Large intestine (tissue), 3 donors: ENCODE results near the gene CASP5. TPM values are rescaled to one million over a fixed set of nuclear protein-coding genes. Genes with fewer than 3 reads are reported as not detected.
"Not testable (repeated sequence)": the region's sequence is repeated elsewhere in the genome, so short reads cannot be mapped to it uniquely, and the experiment has no call there.

Experiments used
- DNase-seq, 2 donors: peaks; one replicate each; pipeline versions ENCODE4 v3.0.0 to v3.0.0-alpha.2; 2013
- H3K27ac ChIP-seq: one replicate; pipeline ENCODE4 v1.5.1; 2013; ENCODE audit warnings: low read length
- H3K27me3 ChIP-seq: 2 replicates; pipeline ENCODE4 v1.6.1; 2013; ENCODE audit warnings: low read length; ENCODE audit not compliant: control insufficient read depth, insufficient read depth
- H3K36me3 ChIP-seq: 2 replicates; pipeline ENCODE4 v1.6.1; 2013; ENCODE audit warnings: low read length; ENCODE audit not compliant: control insufficient read depth, insufficient read depth
- H3K4me1 ChIP-seq: one replicate; pipeline ENCODE4 v1.6.1; 2013; ENCODE audit warnings: low read length; ENCODE audit not compliant: control insufficient read depth, insufficient read depth
- H3K4me3 ChIP-seq: one replicate; pipeline ENCODE4 v1.5.1; 2013; ENCODE audit warnings: low read length
- H3K9me3 ChIP-seq: one replicate; pipeline ENCODE4 v1.6.1; 2013; ENCODE audit warnings: mild to moderate bottlenecking, low read depth, low read length, moderate library complexity; ENCODE audit not compliant: control insufficient read depth
- WGBS: methylation state at CpG from one replicate; pipeline ENCODE4 v1.1.5; 2013; ENCODE audit warnings: low lambda C conversion rate; ENCODE audit not compliant: insufficient coverage; 5-methylcytosine and 5-hydroxymethylcytosine counted together
- polyA plus RNA-seq: library from polyadenylated mRNA; unstranded; fragments of 120-200 nt; gene quantifications from one replicate; pipeline ENCODE4 v1.2.1, GENCODE V29; 2013

The CASP5 gene
- polyA plus RNA-seq, 1 donor: 15.2 TPM

- WGBS: no CpG with 5 or more reads among the region's 2 CpGs
- no peak for DNase-seq
- Histone ChIP-seq H3K4me3 (no peak overlapping the region), H3K27ac (no peak overlapping the region), H3K27me3 (no peaks in the 10 kb centered on the region), H3K36me3 (no peaks in the 10 kb centered on the region), H3K4me1 (no peaks in the 10 kb centered on the region), H3K9me3 (no peaks in the 10 kb centered on the region)
Measured at GRCh38 chr11:105051559-105051958, 28.6 kb upstream of the CASP5 start.

- WGBS: no CpG with 5 or more reads among the region's 1 CpG
- Histone ChIP-seq H3K4me1 (no peaks in the 10 kb centered on the region), H3K4me3 (no peak overlapping the region), H3K36me3 (no peaks in the 10 kb centered on the region), H3K27ac (no peak overlapping the region), H3K27me3 (no peaks in the 10 kb centered on the region), H3K9me3 (no peaks in the 10 kb centered on the region)
- no peak for DNase-seq
Measured at GRCh38 chr11:105049481-105049880, 26.5 kb upstream of the CASP5 start.

- DNase-seq: peak; percentile 52 to 82
- Histone ChIP-seq H3K36me3 (no peaks in the 10 kb centered on the region), H3K27me3 (no peaks in the 10 kb centered on the region), H3K9me3 (no peaks in the 10 kb centered on the region), H3K4me1 (peaks cover 2% of the 10 kb centered on the region), H3K4me3 (no peak overlapping the region), H3K27ac (peak overlapping the region; percentile 49)
- 33% methylated on average over 1 of the region's 8 CpGs for WGBS
Measured at GRCh38 chr11:105046898-105047579, 24.1 kb upstream of the CASP5 start.

- no peaks in the 10 kb centered on the region for H3K36me3 ChIP-seq
- H3K9me3 ChIP-seq: no peaks in the 10 kb centered on the region
- no peak overlapping the region for H3K4me3 ChIP-seq
- DNase-seq: no peak
- no CpG with 5 or more reads among the region's 5 CpGs for WGBS
- H3K27me3 ChIP-seq: no peaks in the 10 kb centered on the region
- no peak overlapping the region for H3K27ac ChIP-seq
- peaks cover 10% of the 10 kb centered on the region for H3K4me1 ChIP-seq
Measured at GRCh38 chr11:105045676-105046296, 22.8 kb upstream of the CASP5 start.

GRCh38 chr11:105044557-105045524 lies 21.9 kb upstream of the CASP5 start, which contains the start of gene CARD16:
CARD16 (minus strand) TSS chr11:105045335; CDS start chr11:105045297, 38 bp downstream.
- DNase-seq: peak in 1 of 2 donors; percentile 55
- Histone ChIP-seq H3K27ac (peak within 1 kb of the TSS; percentile 18), H3K4me3 (peak within 1 kb of the TSS; percentile 29), H3K4me1 (peaks cover 10% of the 10 kb centered on the region)
- H3K9me3 ChIP-seq, H3K27me3 ChIP-seq, H3K36me3 ChIP-seq: not testable (repeated sequence)
- no CpG with 5 or more reads among the region's 5 CpGs for WGBS

- Histone ChIP-seq H3K4me3 (no peak overlapping the region), H3K4me1 (peaks cover 10% of the 10 kb centered on the region)
- 100% methylated on average over 2 of the region's 3 CpGs for WGBS
Measured at GRCh38 chr11:105042178-105042577, 19.2 kb upstream of the CASP5 start.

GRCh38 chr11:105040703-105041102 lies 17.7 kb upstream of the CASP5 start:
- no peaks in the 10 kb centered on the region for H3K27me3 ChIP-seq
- peak overlapping the region; percentile 23 for H3K27ac ChIP-seq
- peak; percentile 52 to 85 for DNase-seq
- H3K9me3 ChIP-seq: peaks cover 3% of the 10 kb centered on the region
- no peak overlapping the region for H3K4me3 ChIP-seq
- WGBS: 40% methylated on average over 2 of the region's 2 CpGs
- H3K36me3 ChIP-seq: no peaks in the 10 kb centered on the region
- H3K4me1 ChIP-seq: peaks cover 13% of the 10 kb centered on the region

More at GRCh38 chr11:105042178-105042577, 19.2 kb upstream of the CASP5 start:
- Histone ChIP-seq H3K27me3 (no peaks in the 10 kb centered on the region), H3K27ac (no peak overlapping the region), H3K36me3 (no peaks in the 10 kb centered on the region), H3K9me3 (peaks cover 3% of the 10 kb centered on the region)
- no peak for DNase-seq

- Histone ChIP-seq H3K27ac (peak within 1 kb of the TSS; percentile 77), H3K4me1 (peaks cover 10% of the 10 kb centered on the region), H3K27me3 (no peaks in the 10 kb centered on the region), H3K9me3 (peaks cover 3% of the 10 kb centered on the region), H3K4me3 (peak within 1 kb of the TSS; percentile 36), H3K36me3 (peaks cover 12% of the 10 kb centered on the region)
- peak; percentile 51 to 87 for DNase-seq
- WGBS: no CpG with 5 or more reads among the region's 3 CpGs
Measured at GRCh38 chr11:105034813-105035620, 12.0 kb upstream of the CASP5 start, which contains the start of gene CASP1. CASP1 (minus strand) TSS chr11:105035144; CDS start chr11:105035113, 31 bp downstream.

- DNase-seq: peak in 1 of 2 donors; percentile 52
- not testable (repeated sequence) for H3K27me3 ChIP-seq, H3K4me1 ChIP-seq, H3K9me3 ChIP-seq
- WGBS: no CpG with 5 or more reads among the region's 2 CpGs
- H3K27ac ChIP-seq: peak overlapping the region; percentile 77
- peak overlapping the region; percentile 36 for H3K4me3 ChIP-seq
- H3K36me3 ChIP-seq: peaks cover 18% of the 10 kb centered on the region
Measured at GRCh38 chr11:105034388-105034787, 11.4 kb upstream of the CASP5 start.
